GM23338 (cell line): ENCODE data around the gene STARD8. TPM values are rescaled to one million over a fixed set of nuclear protein-coding genes. Genes with fewer than 3 reads are reported as not detected.

Source experiments
- ATAC-seq: fragments of 200-7000 bp; cut with Tn5 transposase; 3 replicates; pipeline ENCODE4 v1.9.1; 2020
- DNase-seq: peaks from one replicate; pipeline ENCODE4 v3.0.0-alpha.2; 2015; ENCODE audit warnings: low spot score
- H2AFZ ChIP-seq: fragments of 200-600 bp; sonication (generic); 2 replicates; pipeline ENCODE4 v1.8.0; 2016; ENCODE audit warnings: antibody characterized with exemption, mild to moderate bottlenecking, moderate library complexity
- H3F3A ChIP-seq: fragments of 200-600 bp; sonication (generic); replicated peaks from 2 replicates; pipeline ENCODE4 v1.8.0; 2017; ENCODE audit warnings: antibody characterized with exemption, mixed run types, low read depth
- H3K27ac ChIP-seq: fragments of 200-600 bp; sonication (generic); 2 replicates; pipeline ENCODE4 v1.6.1; 2016; ENCODE audit warnings: low read depth
- H3K27me3 ChIP-seq: fragments of 200-600 bp; sonication (generic); 2 replicates; pipeline ENCODE4 v1.8.0; 2016; ENCODE audit warnings: mild to moderate bottlenecking, mixed run types, moderate library complexity; ENCODE audit not compliant: insufficient read depth
- H3K36me3 ChIP-seq: fragments of 200-600 bp; sonication (generic); 2 replicates; pipeline ENCODE4 v1.8.0; 2016; ENCODE audit warnings: mild to moderate bottlenecking; ENCODE audit not compliant: insufficient read depth
- H3K4me1 ChIP-seq: fragments of 200-600 bp; sonication (generic); 2 replicates; pipeline ENCODE4 v1.8.0; 2016; ENCODE audit warnings: mild to moderate bottlenecking, moderate library complexity; ENCODE audit not compliant: insufficient read depth
- H3K4me2 ChIP-seq: fragments of 200-600 bp; sonication (generic); 2 replicates; pipeline ENCODE4 v1.7.1; 2017; ENCODE audit warnings: mixed run types
- H3K4me3 ChIP-seq: fragments of 200-600 bp; sonication (generic); 2 replicates; pipeline ENCODE4 v1.6.1; 2016; ENCODE audit warnings: mixed run types
- H3K79me2 ChIP-seq: fragments of 200-600 bp; sonication (generic); replicated peaks from 2 replicates; pipeline ENCODE4 v1.8.0; 2017; ENCODE audit warnings: mild to moderate bottlenecking; ENCODE audit not compliant: insufficient read depth
- H3K9me2 ChIP-seq: fragments of 200-600 bp; sonication (generic); 2 replicates; pipeline ENCODE4 v1.8.0; 2017; ENCODE audit not compliant: insufficient read depth
- H4K20me1 ChIP-seq: fragments of 200-600 bp; sonication (generic); replicated peaks from 2 replicates; pipeline ENCODE4 v1.8.0; 2017; ENCODE audit warnings: mild to moderate bottlenecking; ENCODE audit not compliant: insufficient read depth
- H3K27ac Mint-ChIP-seq: 2 replicates; pipeline ENCODE4 v1.8.0; 2020; ENCODE audit warnings: inconsistent platforms, mild to moderate bottlenecking, moderate library complexity, mixed read lengths
- H3K27me3 Mint-ChIP-seq: 3 replicates; pipeline ENCODE4 v1.8.0; 2022; ENCODE audit warnings: low read depth, mild to moderate bottlenecking, moderate library complexity, mixed read lengths, inconsistent platforms; ENCODE audit not compliant: insufficient read depth, poor library complexity
- H3K36me3 Mint-ChIP-seq: 3 replicates; pipeline ENCODE4 v1.8.0; 2021; ENCODE audit warnings: low read depth, mild to moderate bottlenecking, inconsistent platforms, moderate library complexity, mixed read lengths
- H3K4me1 Mint-ChIP-seq: 3 replicates; pipeline ENCODE4 v1.8.0; 2020; ENCODE audit warnings: mild to moderate bottlenecking, inconsistent platforms, mixed read lengths
- H3K4me3 Mint-ChIP-seq: 3 replicates; pipeline ENCODE4 v1.8.0; 2021; ENCODE audit warnings: moderate library complexity, mild to moderate bottlenecking, inconsistent platforms, mixed read lengths
- H3K9me3 Mint-ChIP-seq: 3 replicates; pipeline ENCODE4 v1.8.0; 2020; ENCODE audit warnings: moderate library complexity, mild to moderate bottlenecking, inconsistent platforms, mixed read lengths
- CREB1 ChIP-seq: fragments of 250-450 bp; sonication (Bioruptor Pico); IDR thresholded peaks from 2 replicates; pipeline ENCODE4 v1.5.0; 2020; ENCODE audit warnings: low read depth, mild to moderate bottlenecking, moderate library complexity
- CTCF ChIP-seq, 2 experiments: fragments of 200-600 bp in 1 of 2; sonication (generic) in 1 of 2; conservative IDR thresholded peaks; 2 replicates each; pipeline versions ENCODE4 v1.5.1 to v1.6.1; 2016 to 2017; ENCODE audit warnings: antibody characterized with exemption in 2 of 2, low read depth in 2 of 2, mild to moderate bottlenecking in 2 of 2, moderate library complexity in 1 of 2
- ETS1 ChIP-seq: IDR thresholded peaks from 2 replicates; pipeline ENCODE4 v1.6.1; 2016; ENCODE audit warnings: antibody characterized with exemption
- EZH2phosphoT487 ChIP-seq: fragments of 200-600 bp; sonication (generic); IDR thresholded peaks from one replicate; pipeline ENCODE4 v1.8.1; 2018; ENCODE audit warnings: antibody characterized with exemption; ENCODE audit not compliant: unreplicated experiment
- POLR2AphosphoS5 ChIP-seq: IDR thresholded peaks from 2 replicates; pipeline ENCODE4 v1.6.1; 2016; ENCODE audit warnings: antibody characterized with exemption, low read depth
- REST ChIP-seq: IDR thresholded peaks from one replicate; pipeline ENCODE4 v1.6.1; 2018; ENCODE audit warnings: antibody characterized with exemption; ENCODE audit not compliant: unreplicated experiment
- STAT1 ChIP-seq: IDR thresholded peaks from one replicate; pipeline ENCODE4 v1.6.1; 2016; ENCODE audit warnings: antibody characterized with exemption; ENCODE audit not compliant: unreplicated experiment
- ZNF114 ChIP-seq: fragments of 250-450 bp; sonication (Bioruptor Pico); IDR thresholded peaks from 2 replicates; pipeline ENCODE4 v1.5.0; 2020; ENCODE audit warnings: mild to moderate bottlenecking, moderate library complexity
- ZNF331 ChIP-seq: fragments of 250-450 bp; sonication (Bioruptor Pico); IDR thresholded peaks from 2 replicates; pipeline ENCODE4 v1.5.0; 2020; ENCODE audit warnings: low read depth, mild to moderate bottlenecking, moderate library complexity
- ZNF462 ChIP-seq: fragments of 250-450 bp; sonication (Bioruptor Pico); IDR thresholded peaks from 2 replicates; pipeline ENCODE4 v1.5.0; 2020; ENCODE audit warnings: mild to moderate bottlenecking, moderate library complexity
- polyA plus RNA-seq: library from polyadenylated mRNA; unstranded; fragments of >200 nt; fragmentation: Nextera tagmentation; extraction: Ambion mirVana; gene quantifications from 2 replicates; pipeline ENCODE4 v1.2.1, GENCODE V29; 2016
- total RNA-seq: library from RNA; depleted of rRNA; stranded (reverse); fragments of >200 nt; shearing (Covaris generic); gene quantifications from 2 replicates; pipeline ENCODE4 v1.2.3, GENCODE V29; 2014

The STARD8 gene
- total and polyA plus RNA-seq, 2 experiments from 2014 or later = 0.74 to 5.6 TPM

- no peak for TF ChIP-seq ZNF462 (CRISPR knock-in tag)
- no peak for TF ChIP-seq STAT1
- TF ChIP-seq POLR2AphosphoS5 = no peak
These were observed 34.0 kb downstream of the STARD8 start (continued) for GRCh38 chrX:68681443-68681941.

GRCh38 chrX:68682790-68683189, 35.3 kb downstream of the STARD8 start:
- no peak overlapping the region for H3K4me3 Mint-ChIP-seq
- peaks cover 9% of the 10 kb centered on the region; the same call in 1 of the 2 replicates for H3K27me3 ChIP-seq
- TF ChIP-seq ZNF331 (CRISPR knock-in tag) = no peak
- TF ChIP-seq CTCF (conservative IDR thresholded peaks at IDR 0.05; ENCODE audit: low read depth in 2 of 2) = no peak
- TF ChIP-seq ETS1 = no peak
- no peak for TF ChIP-seq POLR2AphosphoS5
- no peak for TF ChIP-seq EZH2phosphoT487
- TF ChIP-seq CREB1 (CRISPR knock-in tag) = no peak
- TF ChIP-seq STAT1 = no peak
- no peak for TF ChIP-seq REST
- TF ChIP-seq ZNF114 (CRISPR knock-in tag) = no peak
- H3K4me1 Mint-ChIP-seq = peaks cover 58% of the 10 kb centered on the region
- 0 out of 2 replicates have a peak, but pooled peaks cover 7% of the 10 kb centered on the region for H3K4me1 ChIP-seq
- H3K36me3 ChIP-seq = no peaks in the 10 kb centered on the region
- H2AFZ ChIP-seq = no peak overlapping the region
- H3K9me3 Mint-ChIP-seq = no peaks in the 10 kb centered on the region
- H3K4me3 ChIP-seq = no peak overlapping the region
- H3K27ac ChIP-seq = no peak overlapping the region
- DNase-seq (no peak), ATAC-seq (no peak)
- no peaks in the 10 kb centered on the region for H3K9me2 ChIP-seq
- H3K36me3 Mint-ChIP-seq = no peaks in the 10 kb centered on the region
- no peaks in the 10 kb centered on the region for H3K79me2 ChIP-seq
- no peaks in the 10 kb centered on the region for H3F3A ChIP-seq
- H4K20me1 ChIP-seq = no peaks in the 10 kb centered on the region
- no peak overlapping the region for H3K27ac Mint-ChIP-seq
- H3K4me2 ChIP-seq = no peak overlapping the region
- peaks cover 12% of the 10 kb centered on the region for H3K27me3 Mint-ChIP-seq
